ENCODE data around the gene SLC39A11. TPM values are rescaled to one million over a fixed set of nuclear protein-coding genes. Genes with fewer than 3 reads are reported as not detected.
"Not testable (repeated sequence)": the region's sequence is repeated elsewhere in the genome, so short reads cannot be mapped to it uniquely, and the experiment has no call there.

SLC39A11 gene
- total and polyA plus RNA-seq, 2 donors, result 9.4 to 23.8 TPM

DNA sequence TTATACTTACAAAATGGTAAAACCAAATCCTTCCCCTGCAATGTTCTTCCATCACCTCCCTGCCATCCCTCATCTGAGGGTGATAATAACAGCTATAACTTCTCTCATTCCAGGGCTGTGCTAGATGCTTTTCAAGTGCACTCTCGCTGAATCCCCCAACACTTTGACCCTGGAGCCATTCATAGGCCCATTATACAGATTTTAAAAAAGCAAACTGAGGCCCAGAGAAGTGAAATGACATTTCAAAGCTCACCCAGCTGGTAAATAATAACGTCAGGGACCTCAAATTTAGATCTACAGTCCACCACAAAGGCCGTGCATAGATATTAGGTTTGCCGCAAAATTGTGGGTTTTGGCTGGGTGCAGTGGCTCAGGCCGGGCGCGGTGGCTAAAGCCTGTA, 378.8 kb downstream of the SLC39A11 start:
- H3K4me1 ChIP-seq (ENCODE audit: insufficient read depth), result peaks cover 2% of the 10 kb centered on the region
- no peak for DNase-seq (ENCODE audit: extremely low spot score)
- WGBS, result 96% methylated on average over 7 of the region's 7 CpGs

DNA sequence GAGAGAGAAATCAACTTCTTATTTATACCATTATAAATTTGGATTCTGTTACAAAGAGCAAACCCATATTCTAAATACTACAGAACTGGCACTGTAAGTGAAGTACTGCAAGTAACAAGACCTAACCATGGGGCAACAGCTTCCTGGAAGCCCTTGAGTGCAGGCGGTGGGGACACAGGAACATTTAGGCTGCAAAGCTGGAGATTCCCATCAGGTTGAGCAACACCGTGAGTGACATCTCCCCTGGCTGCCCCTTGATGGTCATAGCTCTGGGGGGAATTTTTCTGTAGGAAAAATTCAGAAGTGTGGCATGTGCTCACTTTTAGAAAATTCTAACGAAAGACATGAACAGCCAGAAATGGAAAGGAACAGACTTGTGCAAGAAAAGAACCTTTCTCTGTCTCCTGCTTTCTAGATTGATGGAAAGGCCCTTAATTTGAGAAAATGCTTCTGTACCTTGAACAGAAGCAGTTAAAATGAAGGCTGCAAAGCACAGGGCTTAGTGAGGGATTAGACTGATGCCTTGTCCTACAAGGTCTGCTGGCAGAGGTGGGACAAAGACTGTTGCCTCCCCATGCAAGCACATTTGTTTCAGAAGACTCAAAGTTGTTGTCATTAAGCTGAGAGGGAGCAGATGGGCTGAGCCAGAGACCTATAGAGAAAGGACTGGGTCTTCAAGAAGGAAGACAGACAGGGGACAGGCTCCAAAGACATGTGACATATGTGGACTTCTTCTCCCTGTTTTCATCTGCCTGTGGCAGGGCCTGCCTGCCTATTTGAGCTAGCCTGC, 380.8 kb downstream of the SLC39A11 start:
- no peak for DNase-seq (ENCODE audit: extremely low spot score)
- Histone ChIP-seq H3K4me1 (ENCODE audit: insufficient read depth) (peaks cover 2% of the 10 kb centered on the region), H3K4me3 (ENCODE audit: low read depth, low read length) (no peak overlapping the region), H3K27ac (ENCODE audit: low read depth) (no peak overlapping the region), H3K36me3 (ENCODE audit: insufficient read depth) (no peaks in the 10 kb centered on the region)
- WGBS, result 89% methylated on average over 3 of the region's 3 CpGs

More for the DNA sequence above, 378.8 kb downstream of the SLC39A11 start:
- Histone ChIP-seq H3K27ac (ENCODE audit: low read depth) (no peak overlapping the region), H3K4me3 (ENCODE audit: low read depth, low read length) (no peak overlapping the region), H3K36me3 (ENCODE audit: insufficient read depth) (no peaks in the 10 kb centered on the region)

DNA sequence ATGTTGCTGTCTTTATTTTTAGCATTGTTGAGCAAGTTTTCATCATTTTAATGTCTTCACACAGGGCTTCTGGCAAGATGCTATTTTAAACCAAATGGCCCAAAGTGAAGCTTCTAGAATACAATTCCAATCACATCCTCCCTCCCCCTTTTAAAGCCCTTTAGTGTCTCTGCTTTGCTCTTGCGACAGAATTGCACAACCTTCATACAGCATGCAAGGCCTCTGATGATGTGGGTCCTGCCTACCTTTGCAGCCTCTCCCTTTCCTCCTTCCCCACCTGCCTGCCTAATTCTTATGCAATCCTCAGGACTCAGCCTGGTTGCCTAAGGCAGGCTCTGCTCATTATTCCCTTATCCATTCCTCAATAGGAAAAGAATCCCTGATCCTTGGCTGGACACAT, 381.7 kb downstream of the SLC39A11 start:
- Histone ChIP-seq H3K27ac (ENCODE audit: low read depth) (no peak overlapping the region), H3K4me3 (ENCODE audit: low read depth, low read length) (no peak overlapping the region), H3K4me1 (ENCODE audit: insufficient read depth) (no peaks in the 10 kb centered on the region), H3K36me3 (ENCODE audit: insufficient read depth) (no peaks in the 10 kb centered on the region)
- no peak for DNase-seq (ENCODE audit: extremely low spot score)
- 90% methylated on average over 1 of the region's 1 CpG for WGBS

DNA sequence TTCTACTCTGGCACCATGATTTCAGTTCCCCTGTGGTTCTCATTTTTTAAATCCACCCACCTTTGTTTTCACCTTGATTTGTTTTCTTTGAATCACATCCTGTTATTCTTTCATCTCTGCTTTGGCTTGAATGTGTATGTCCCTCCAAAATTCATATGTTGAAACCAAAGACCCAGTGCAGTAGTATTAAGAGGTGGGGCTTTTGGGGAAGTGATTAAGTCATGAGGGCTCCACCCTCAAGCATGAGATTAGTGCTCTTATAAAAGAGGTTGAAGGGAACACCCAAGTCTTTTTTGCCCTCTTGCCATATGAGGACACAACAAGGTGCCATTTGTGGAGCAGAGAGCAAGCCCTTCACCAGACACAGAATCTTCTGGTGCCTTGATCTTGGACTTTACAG, 382.3 kb downstream of the SLC39A11 start:
- peak overlapping the region; percentile 57 for H3K27ac ChIP-seq (ENCODE audit: low read depth)
- no peaks in the 10 kb centered on the region for H3K4me1 ChIP-seq (ENCODE audit: insufficient read depth)
- no peaks in the 10 kb centered on the region for H3K36me3 ChIP-seq (ENCODE audit: insufficient read depth)
- DNase-seq (ENCODE audit: extremely low spot score), result no peak
- H3K4me3 ChIP-seq (ENCODE audit: low read depth, low read length), result no peak overlapping the region

DNA sequence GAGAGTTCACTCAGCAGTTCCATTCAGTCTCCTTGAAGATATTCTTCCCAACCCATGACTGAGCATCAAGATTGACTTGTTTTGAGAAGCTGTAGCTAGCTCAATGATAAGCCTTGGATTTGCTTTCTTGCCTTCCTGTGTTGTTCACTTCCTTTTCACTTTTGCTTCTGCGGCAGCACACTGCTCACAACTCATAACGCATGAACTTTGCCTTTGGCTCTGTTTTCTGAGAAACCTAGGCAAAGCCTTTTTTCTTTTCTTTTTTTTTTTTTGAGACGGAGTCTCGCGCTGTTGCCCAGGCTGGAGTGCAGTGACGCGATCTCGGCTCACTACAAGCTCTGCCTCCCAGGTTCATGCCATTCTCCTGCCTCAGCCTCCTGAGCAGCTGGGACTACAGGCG, 383.8 kb downstream of the SLC39A11 start:
- H3K4me3 ChIP-seq (ENCODE audit: low read depth, low read length); H3K4me1 ChIP-seq (ENCODE audit: insufficient read depth); H3K36me3 ChIP-seq (ENCODE audit: insufficient read depth); DNase-seq (ENCODE audit: extremely low spot score); H3K27ac ChIP-seq (ENCODE audit: low read depth): not testable (repeated sequence)
- 85% methylated on average over 9 of the region's 9 CpGs for WGBS

DNA sequence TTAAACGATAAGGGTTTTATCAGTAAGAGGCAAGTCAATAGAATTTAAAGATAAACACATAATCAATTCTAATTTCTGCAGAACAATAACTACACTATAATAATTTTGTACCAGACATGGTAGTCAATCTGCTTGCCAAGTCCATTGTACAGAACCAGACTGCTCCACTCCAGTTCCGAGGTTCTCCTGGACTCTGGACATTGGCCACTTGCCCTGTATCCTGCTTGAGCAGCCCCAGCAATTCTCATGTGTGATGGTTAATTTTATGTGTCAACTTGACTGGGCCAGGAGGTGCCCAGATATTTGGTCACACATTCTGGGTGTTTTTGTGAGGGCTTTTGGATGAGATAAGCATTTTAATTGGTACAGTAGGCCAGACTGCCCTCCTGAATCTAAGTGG, 384.6 kb downstream of the SLC39A11 start:
- WGBS, result 95% methylated on average over 2 of the region's 2 CpGs
- no peak overlapping the region for H3K27ac ChIP-seq (ENCODE audit: low read depth)
- DNase-seq (ENCODE audit: extremely low spot score), result no peak
- no peaks in the 10 kb centered on the region for H3K4me1 ChIP-seq (ENCODE audit: insufficient read depth)
- no peaks in the 10 kb centered on the region for H3K36me3 ChIP-seq (ENCODE audit: insufficient read depth)
- H3K4me3 ChIP-seq (ENCODE audit: low read depth, low read length), result no peak overlapping the region

DNA sequence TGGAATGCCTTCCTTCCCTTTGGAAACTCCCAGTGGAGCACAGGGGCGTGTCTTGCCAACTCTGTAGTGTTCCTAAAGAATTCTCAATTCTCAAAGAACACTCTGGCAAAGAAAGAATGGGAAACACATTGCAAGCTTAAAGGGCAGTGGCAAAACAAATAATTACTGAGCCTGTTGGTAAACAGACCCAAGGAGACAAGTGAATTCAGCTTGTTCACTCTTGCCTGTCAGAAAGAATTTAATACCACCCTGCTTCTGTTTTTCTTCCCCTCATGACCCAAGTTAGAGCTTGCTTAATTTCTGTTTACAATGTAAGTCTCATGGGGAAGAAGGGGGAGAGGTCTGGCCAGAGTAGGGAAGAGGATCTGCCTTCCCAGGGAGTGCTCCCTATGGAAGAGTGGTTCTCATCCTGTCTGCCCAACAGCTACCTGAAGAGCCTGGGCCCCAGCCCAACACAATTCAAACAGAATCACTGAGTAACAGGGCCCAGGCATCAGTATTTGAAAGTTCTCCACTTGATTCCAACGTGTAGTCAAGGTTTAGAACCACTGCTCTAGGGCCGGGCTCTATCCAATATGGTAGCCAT, 386.0 kb downstream of the SLC39A11 start:
- WGBS, result 80% methylated on average over 3 of the region's 3 CpGs

DNA sequence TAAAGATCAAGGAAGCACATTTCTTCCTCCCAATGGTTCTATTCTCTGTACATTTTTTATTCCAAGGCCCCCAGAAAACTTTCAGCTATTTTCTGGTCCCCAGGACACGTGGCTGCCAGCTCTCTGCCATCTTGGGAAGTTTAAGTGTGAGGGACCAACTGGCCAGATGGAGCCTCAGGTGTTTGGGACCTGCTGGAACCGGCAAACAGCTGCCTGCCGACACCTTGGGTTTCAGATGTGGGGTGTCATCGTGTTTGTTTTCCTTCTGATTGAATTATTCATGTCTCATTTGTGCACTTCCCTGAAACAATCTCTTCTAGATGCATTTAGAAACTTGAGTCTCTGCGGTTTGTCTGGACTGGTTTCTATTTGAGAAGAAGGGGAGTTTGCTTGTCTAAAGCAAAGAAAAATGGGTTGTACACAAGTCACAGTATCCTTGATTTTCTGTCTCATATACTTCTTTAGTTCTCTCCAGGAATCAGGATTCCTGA, 386.5 kb downstream of the SLC39A11 start:
- no peaks in the 10 kb centered on the region for H3K36me3 ChIP-seq (ENCODE audit: insufficient read depth)
- WGBS, result 76% methylated on average over 5 of the region's 5 CpGs
- no peaks in the 10 kb centered on the region for H3K4me1 ChIP-seq (ENCODE audit: insufficient read depth)
- DNase-seq (ENCODE audit: extremely low spot score), result no peak
- H3K4me3 ChIP-seq (ENCODE audit: low read depth, low read length), result no peak overlapping the region
- H3K27ac ChIP-seq (ENCODE audit: low read depth), result no peak overlapping the region

More for the DNA sequence above, 386.0 kb downstream of the SLC39A11 start:
- Histone ChIP-seq H3K4me3 (ENCODE audit: low read depth, low read length) (no peak overlapping the region), H3K4me1 (ENCODE audit: insufficient read depth) (no peaks in the 10 kb centered on the region), H3K27ac (ENCODE audit: low read depth) (peak overlapping the region; percentile 48), H3K36me3 (ENCODE audit: insufficient read depth) (no peaks in the 10 kb centered on the region)
- peak; percentile 66 for DNase-seq (ENCODE audit: extremely low spot score)

DNA sequence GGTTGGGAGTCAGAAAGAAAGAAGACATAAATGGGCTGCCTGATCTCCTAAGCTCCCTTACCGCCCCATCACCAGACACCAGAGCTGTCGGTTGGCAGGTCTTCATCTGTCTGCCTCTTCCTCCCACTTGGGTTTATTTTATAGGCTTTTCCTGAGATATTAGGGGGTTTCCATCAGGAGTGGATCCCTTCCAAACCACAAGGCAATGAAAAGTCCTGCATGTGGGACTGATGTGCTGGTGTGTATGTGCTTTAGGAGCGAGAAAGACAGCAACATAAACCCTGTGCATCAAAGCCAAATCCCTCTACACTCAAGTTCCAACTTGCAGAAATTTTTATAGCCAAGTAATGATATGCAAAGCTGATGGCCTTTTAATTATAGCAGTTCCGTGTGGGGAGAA, 389.5 kb downstream of the SLC39A11 start:
- H3K4me3 ChIP-seq (ENCODE audit: low read depth, low read length), result no peak overlapping the region
- no peak overlapping the region for H3K27ac ChIP-seq (ENCODE audit: low read depth)
- H3K4me1 ChIP-seq (ENCODE audit: insufficient read depth), result no peaks in the 10 kb centered on the region
- H3K36me3 ChIP-seq (ENCODE audit: insufficient read depth), result no peaks in the 10 kb centered on the region
- WGBS, result 56% methylated on average over 4 of the region's 4 CpGs
- DNase-seq (ENCODE audit: extremely low spot score), result no peak

DNA sequence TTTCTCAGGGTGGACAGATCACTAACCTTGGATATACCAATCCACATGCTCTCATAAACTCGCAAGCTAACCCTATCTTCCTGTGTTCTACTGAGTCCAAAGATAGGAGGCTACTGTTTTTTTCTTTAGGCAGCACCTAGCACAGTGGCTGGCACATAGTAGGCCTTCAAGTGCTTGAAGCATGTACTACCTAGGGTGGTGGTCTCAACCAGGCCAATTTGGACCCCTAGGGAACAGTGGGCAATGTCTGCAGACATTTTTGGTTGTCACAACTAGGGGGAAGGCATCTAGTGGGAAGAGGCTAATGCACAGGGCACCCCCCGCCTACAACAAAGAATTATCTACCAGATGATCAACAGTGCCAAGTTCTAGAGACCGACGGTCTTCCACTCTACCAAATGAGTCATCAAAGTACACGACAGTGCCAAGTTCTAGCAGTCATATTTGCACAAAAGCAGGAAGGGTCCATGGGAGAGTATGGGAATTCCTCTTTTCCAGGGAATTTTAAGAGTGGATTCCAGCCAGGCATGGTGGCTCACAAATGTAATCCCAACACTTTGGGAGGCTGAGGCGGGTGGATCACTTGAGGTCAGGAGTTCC, 390.3 kb downstream of the SLC39A11 start:
- H3K4me1 ChIP-seq (ENCODE audit: insufficient read depth), result no peaks in the 10 kb centered on the region
- H3K27ac ChIP-seq (ENCODE audit: low read depth), result no peak overlapping the region
- no peaks in the 10 kb centered on the region for H3K36me3 ChIP-seq (ENCODE audit: insufficient read depth)
- no peak overlapping the region for H3K4me3 ChIP-seq (ENCODE audit: low read depth, low read length)
- DNase-seq (ENCODE audit: extremely low spot score), result no peak
- WGBS, result 61% methylated on average over 6 of the region's 6 CpGs

DNA sequence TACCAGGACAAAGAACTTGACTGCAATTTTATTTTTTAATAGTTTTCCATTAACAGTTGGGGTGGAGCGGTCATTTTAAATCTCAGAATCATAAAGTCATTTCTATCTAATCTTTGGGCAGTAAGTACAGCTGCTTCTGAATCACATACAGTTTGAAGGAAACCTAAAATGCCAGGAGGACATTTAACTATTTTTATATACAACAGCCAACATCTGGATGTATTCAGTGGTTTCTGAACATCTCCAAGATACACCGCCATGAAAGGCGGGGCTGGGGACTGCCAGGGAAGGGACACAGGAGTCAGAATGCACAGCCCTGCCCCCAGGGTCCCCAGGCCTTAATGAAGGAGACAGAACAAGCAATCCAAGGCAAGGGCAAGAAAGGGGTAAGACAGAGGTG, 392.3 kb downstream of the SLC39A11 start:
- Histone ChIP-seq H3K36me3 (ENCODE audit: insufficient read depth) (no peaks in the 10 kb centered on the region), H3K4me3 (ENCODE audit: low read depth, low read length) (no peak overlapping the region), H3K27ac (ENCODE audit: low read depth) (no peak overlapping the region), H3K4me1 (ENCODE audit: insufficient read depth) (no peaks in the 10 kb centered on the region)
- WGBS, result 89% methylated on average over 3 of the region's 3 CpGs
- DNase-seq (ENCODE audit: extremely low spot score), result no peak

DNA sequence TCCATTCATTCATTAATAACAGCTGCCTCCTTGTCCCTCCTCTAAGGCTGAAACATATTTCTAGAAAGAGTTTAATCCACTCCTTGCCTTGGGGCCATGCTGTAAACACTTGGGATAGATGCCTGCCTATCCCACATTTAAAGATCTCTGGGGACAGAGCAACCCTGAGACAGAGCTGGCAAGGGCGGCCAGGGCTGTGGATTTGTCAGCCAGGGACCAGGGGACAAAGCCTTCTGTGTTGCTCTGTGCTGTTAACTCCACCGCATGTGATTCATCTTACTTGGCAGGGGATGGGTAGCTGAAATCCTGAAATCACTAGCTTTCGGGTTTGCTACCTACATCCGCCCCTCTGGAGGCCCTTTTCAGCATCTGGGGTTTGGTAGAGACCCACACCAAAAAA, 392.9 kb downstream of the SLC39A11 start:
- Histone ChIP-seq H3K27ac (ENCODE audit: low read depth) (no peak overlapping the region), H3K4me1 (ENCODE audit: insufficient read depth) (no peaks in the 10 kb centered on the region), H3K36me3 (ENCODE audit: insufficient read depth) (no peaks in the 10 kb centered on the region), H3K4me3 (ENCODE audit: low read depth, low read length) (no peak overlapping the region)
- no peak for DNase-seq (ENCODE audit: extremely low spot score)
- 64% methylated on average over 4 of the region's 4 CpGs for WGBS

DNA sequence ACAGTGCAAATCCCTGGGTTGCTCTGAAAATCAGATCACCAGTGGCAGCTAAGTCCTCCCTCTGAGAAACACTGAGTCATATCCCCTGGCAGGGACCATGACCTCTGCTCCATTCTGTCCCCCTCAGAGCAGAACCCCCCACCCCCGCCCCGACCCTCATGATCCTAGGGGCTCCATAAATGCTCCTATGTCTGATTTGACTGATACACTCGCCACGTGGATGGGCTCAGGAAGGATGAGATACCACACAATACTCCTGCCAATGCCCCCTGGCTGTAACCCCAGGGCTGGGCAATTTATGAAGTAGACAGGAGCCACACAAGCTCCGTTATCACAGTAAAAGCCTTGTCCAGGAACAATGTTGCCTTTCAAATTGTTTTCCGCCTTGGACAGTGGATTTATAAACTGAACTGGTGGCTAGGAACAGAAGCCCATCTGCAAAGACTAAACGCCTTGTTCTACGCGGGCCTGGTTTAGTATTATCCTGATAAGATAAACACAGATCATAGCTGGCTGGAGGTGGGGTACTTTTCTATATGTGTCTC, 394.8 kb downstream of the SLC39A11 start:
- no peak for DNase-seq (ENCODE audit: extremely low spot score)
- H3K36me3 ChIP-seq (ENCODE audit: insufficient read depth), result no peaks in the 10 kb centered on the region
- no peak overlapping the region for H3K4me3 ChIP-seq (ENCODE audit: low read depth, low read length)
- H3K4me1 ChIP-seq (ENCODE audit: insufficient read depth), result no peaks in the 10 kb centered on the region
- no peak overlapping the region for H3K27ac ChIP-seq (ENCODE audit: low read depth)
- 47% methylated on average over 9 of the region's 9 CpGs for WGBS

DNA sequence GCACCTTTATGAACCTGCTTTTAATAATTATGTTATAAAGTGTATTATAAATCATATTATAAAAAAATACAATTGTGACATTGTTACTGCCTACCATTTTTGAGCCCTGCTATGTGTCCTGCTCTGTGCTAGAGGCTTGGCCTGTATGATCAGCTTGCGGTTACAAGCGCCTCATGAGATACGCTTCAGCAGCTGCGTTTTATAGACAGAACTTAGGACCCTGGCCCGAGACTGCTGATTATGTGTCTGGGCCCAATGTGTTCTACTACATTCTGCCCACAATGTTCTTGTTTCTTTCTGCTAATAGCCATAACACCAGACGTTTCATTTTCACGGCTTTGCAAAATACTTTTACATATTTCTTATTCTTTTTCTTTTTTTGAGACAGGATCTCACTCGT, 395.8 kb downstream of the SLC39A11 start:
- Histone ChIP-seq H3K4me3 (ENCODE audit: low read depth, low read length) (no peak overlapping the region), H3K27ac (ENCODE audit: low read depth) (no peak overlapping the region), H3K4me1 (ENCODE audit: insufficient read depth) (no peaks in the 10 kb centered on the region), H3K36me3 (ENCODE audit: insufficient read depth) (no peaks in the 10 kb centered on the region)
- 89% methylated on average over 8 of the region's 8 CpGs for WGBS
- no peak for DNase-seq (ENCODE audit: extremely low spot score)

All from urinary bladder (tissue), 4 donors.